Panc1 (cell line): ENCODE results near the gene INPP5A.
"Not testable (repeated sequence)": the region's sequence is repeated elsewhere in the genome, so short reads cannot be mapped to it uniquely, and the experiment has no call there.

ENCODE experiments used
- CTCF ChIP-seq: fragments of 450-650 bp; IDR thresholded peaks from 2 replicates; pipeline ENCODE4 v1.5.1; 2017; ENCODE audit warnings: mild to moderate bottlenecking
- POLR2AphosphoS5 ChIP-seq: IDR thresholded peaks from 2 replicates; pipeline ENCODE4 v1.6.1; 2012; ENCODE audit warnings: mild to moderate bottlenecking, low read depth, low read length, moderate library complexity
- SIN3A ChIP-seq: IDR thresholded peaks from 2 replicates; pipeline ENCODE4 v1.6.1; 2012; ENCODE audit warnings: low read depth, mild to moderate bottlenecking, low read length, moderate library complexity, borderline replicate concordance; ENCODE audit not compliant: insufficient read depth
- TCF7L2 ChIP-seq: IDR thresholded peaks from 2 replicates; pipeline ENCODE4 v1.6.1; 2011; ENCODE audit warnings: mild to moderate bottlenecking, low read depth, low read length, inconsistent platforms
- TF ChIP-seq, protein P1 (sequence below), 2 experiments: IDR thresholded peaks; 2 replicates each; pipeline ENCODE4 v1.6.1; 2011 to 2012; ENCODE audit warnings: low read depth in 2 of 2, control low read depth in 1 of 2, low read length in 1 of 2, mild to moderate bottlenecking in 1 of 2, moderate library complexity in 1 of 2; ENCODE audit not compliant: insufficient read depth in 1 of 2

- not testable (repeated sequence) for TF ChIP-seq POLR2AphosphoS5, CTCF, SIN3A, TCF7L2
- TF ChIP-seq, protein P1, sequence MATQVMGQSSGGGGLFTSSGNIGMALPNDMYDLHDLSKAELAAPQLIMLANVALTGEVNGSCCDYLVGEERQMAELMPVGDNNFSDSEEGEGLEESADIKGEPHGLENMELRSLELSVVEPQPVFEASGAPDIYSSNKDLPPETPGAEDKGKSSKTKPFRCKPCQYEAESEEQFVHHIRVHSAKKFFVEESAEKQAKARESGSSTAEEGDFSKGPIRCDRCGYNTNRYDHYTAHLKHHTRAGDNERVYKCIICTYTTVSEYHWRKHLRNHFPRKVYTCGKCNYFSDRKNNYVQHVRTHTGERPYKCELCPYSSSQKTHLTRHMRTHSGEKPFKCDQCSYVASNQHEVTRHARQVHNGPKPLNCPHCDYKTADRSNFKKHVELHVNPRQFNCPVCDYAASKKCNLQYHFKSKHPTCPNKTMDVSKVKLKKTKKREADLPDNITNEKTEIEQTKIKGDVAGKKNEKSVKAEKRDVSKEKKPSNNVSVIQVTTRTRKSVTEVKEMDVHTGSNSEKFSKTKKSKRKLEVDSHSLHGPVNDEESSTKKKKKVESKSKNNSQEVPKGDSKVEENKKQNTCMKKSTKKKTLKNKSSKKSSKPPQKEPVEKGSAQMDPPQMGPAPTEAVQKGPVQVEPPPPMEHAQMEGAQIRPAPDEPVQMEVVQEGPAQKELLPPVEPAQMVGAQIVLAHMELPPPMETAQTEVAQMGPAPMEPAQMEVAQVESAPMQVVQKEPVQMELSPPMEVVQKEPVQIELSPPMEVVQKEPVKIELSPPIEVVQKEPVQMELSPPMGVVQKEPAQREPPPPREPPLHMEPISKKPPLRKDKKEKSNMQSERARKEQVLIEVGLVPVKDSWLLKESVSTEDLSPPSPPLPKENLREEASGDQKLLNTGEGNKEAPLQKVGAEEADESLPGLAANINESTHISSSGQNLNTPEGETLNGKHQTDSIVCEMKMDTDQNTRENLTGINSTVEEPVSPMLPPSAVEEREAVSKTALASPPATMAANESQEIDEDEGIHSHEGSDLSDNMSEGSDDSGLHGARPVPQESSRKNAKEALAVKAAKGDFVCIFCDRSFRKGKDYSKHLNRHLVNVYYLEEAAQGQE (IDR thresholded peaks at IDR 0.05; ENCODE audit: insufficient read depth in 1 of 2, low read depth in 2 of 2, low read length in 1 of 2): not testable (repeated sequence)
Measured at GRCh38 chr10:132552635-132553034, 15.0 kb downstream of the INPP5A start.
